HL-60 (cell line): Measurements from ENCODE around the gene S100A5.

Experiments used
- GABPA ChIP-seq: IDR thresholded peaks from 2 replicates; pipeline ENCODE4 v1.6.1; 2012; ENCODE audit warnings: low read depth
- POLR2AphosphoS5 ChIP-seq: IDR thresholded peaks from 2 replicates; pipeline ENCODE4 v1.6.1; 2012; ENCODE audit warnings: low read depth
- TF ChIP-seq, protein P1 (sequence below): IDR thresholded peaks from one replicate; pipeline ENCODE4 v1.5.1; 2011; ENCODE audit warnings: low read length, control low read depth, inconsistent platforms; ENCODE audit not compliant: insufficient read depth
- TF ChIP-seq, protein P2 (sequence below): IDR thresholded peaks from 2 replicates; pipeline ENCODE4 v1.6.1; 2012; ENCODE audit warnings: low read depth; ENCODE audit not compliant: insufficient replicate concordance

DNA sequence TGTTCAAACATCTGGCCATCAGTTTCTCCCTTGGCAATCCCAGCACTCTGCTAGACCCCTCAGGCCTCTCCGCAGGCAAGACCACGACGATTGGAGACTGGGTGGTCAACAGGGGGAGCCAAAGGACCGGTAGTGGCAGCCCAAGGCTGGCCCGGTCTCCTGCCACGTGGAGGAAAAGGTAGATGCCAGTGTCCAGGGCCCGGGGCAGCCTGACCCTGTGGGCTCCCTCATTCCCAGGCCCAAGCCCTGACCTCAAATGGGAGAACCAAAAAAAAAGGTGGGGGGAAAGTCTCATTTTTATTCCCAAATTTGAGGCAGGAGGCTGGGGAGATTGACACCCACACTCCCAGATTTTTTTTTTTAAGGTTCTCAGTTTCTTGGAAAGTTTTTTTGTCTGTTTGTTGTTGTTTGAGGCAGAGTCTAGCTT is 29.7 kb downstream of the S100A5 start:
- TF ChIP-seq GABPA (no peak), POLR2AphosphoS5 (no peak)
- TF ChIP-seq, protein P1, sequence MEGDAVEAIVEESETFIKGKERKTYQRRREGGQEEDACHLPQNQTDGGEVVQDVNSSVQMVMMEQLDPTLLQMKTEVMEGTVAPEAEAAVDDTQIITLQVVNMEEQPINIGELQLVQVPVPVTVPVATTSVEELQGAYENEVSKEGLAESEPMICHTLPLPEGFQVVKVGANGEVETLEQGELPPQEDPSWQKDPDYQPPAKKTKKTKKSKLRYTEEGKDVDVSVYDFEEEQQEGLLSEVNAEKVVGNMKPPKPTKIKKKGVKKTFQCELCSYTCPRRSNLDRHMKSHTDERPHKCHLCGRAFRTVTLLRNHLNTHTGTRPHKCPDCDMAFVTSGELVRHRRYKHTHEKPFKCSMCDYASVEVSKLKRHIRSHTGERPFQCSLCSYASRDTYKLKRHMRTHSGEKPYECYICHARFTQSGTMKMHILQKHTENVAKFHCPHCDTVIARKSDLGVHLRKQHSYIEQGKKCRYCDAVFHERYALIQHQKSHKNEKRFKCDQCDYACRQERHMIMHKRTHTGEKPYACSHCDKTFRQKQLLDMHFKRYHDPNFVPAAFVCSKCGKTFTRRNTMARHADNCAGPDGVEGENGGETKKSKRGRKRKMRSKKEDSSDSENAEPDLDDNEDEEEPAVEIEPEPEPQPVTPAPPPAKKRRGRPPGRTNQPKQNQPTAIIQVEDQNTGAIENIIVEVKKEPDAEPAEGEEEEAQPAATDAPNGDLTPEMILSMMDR, result peak; percentile 62
- TF ChIP-seq, protein P2, sequence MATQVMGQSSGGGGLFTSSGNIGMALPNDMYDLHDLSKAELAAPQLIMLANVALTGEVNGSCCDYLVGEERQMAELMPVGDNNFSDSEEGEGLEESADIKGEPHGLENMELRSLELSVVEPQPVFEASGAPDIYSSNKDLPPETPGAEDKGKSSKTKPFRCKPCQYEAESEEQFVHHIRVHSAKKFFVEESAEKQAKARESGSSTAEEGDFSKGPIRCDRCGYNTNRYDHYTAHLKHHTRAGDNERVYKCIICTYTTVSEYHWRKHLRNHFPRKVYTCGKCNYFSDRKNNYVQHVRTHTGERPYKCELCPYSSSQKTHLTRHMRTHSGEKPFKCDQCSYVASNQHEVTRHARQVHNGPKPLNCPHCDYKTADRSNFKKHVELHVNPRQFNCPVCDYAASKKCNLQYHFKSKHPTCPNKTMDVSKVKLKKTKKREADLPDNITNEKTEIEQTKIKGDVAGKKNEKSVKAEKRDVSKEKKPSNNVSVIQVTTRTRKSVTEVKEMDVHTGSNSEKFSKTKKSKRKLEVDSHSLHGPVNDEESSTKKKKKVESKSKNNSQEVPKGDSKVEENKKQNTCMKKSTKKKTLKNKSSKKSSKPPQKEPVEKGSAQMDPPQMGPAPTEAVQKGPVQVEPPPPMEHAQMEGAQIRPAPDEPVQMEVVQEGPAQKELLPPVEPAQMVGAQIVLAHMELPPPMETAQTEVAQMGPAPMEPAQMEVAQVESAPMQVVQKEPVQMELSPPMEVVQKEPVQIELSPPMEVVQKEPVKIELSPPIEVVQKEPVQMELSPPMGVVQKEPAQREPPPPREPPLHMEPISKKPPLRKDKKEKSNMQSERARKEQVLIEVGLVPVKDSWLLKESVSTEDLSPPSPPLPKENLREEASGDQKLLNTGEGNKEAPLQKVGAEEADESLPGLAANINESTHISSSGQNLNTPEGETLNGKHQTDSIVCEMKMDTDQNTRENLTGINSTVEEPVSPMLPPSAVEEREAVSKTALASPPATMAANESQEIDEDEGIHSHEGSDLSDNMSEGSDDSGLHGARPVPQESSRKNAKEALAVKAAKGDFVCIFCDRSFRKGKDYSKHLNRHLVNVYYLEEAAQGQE, result no peak
